Lung (tissue), 12 donors: ENCODE results near the gene PRPF6. TPM values are rescaled to one million over a fixed set of nuclear protein-coding genes. Genes with fewer than 3 reads are reported as not detected.

Experiments used
- ATAC-seq: fragments of 200-7000 bp; cut with Tn5 transposase; one replicate; pipeline ENCODE4 v1.9.1; 2020; ENCODE audit warnings: moderate number of reproducible peaks; ENCODE audit not compliant: insufficient read depth, low FRiP score
- DNase-seq, 3 donors: peaks; one replicate each; pipeline ENCODE4 v3.0.0-alpha.2; 2013 to 2017
- H3K27ac ChIP-seq, 2 donors: one replicate each; pipeline ENCODE4 v1.5.1; 2013; ENCODE audit warnings: mild to moderate bottlenecking in 2 of 2, moderate library complexity in 2 of 2, control low read depth in 1 of 2, inconsistent platforms in 1 of 2, low read depth in 1 of 2, low read length in 1 of 2
- H3K27me3 ChIP-seq, 3 donors: one replicate each; pipeline ENCODE4 v1.5.1; 2013; ENCODE audit warnings: low read length in 2 of 3; ENCODE audit not compliant: control insufficient read depth in 3 of 3, insufficient read depth in 3 of 3
- H3K36me3 ChIP-seq, 4 donors: one replicate each; pipeline ENCODE4 v1.5.1; 2013; ENCODE audit warnings: low read length in 4 of 4, mild to moderate bottlenecking in 1 of 4, moderate library complexity in 1 of 4; ENCODE audit not compliant: control insufficient read depth in 4 of 4, insufficient read depth in 4 of 4
- H3K4me1 ChIP-seq, 5 donors: one replicate each; pipeline ENCODE4 v1.5.1; 2013; ENCODE audit warnings: low read length in 5 of 5, mild to moderate bottlenecking in 2 of 5, moderate library complexity in 1 of 5; ENCODE audit not compliant: control insufficient read depth in 5 of 5, insufficient read depth in 5 of 5
- H3K4me3 ChIP-seq: one replicate; pipeline ENCODE4 v1.5.1; 2013; ENCODE audit warnings: mild to moderate bottlenecking, control low read depth, moderate library complexity
- H3K9ac ChIP-seq, 2 donors: one replicate each; pipeline ENCODE4 v1.5.1; 2013; ENCODE audit warnings: low read length in 2 of 2, control low read depth in 1 of 2; ENCODE audit not compliant: insufficient read depth in 1 of 2
- H3K9me3 ChIP-seq, 4 donors: one replicate each; pipeline ENCODE4 v1.5.1; 2013; ENCODE audit warnings: low read length in 3 of 4, mild to moderate bottlenecking in 1 of 4, moderate library complexity in 1 of 4; ENCODE audit not compliant: control insufficient read depth in 4 of 4, insufficient read depth in 3 of 4
- CTCF ChIP-seq: IDR thresholded peaks from 2 replicates; pipeline ENCODE4 v1.5.1; 2012; ENCODE audit warnings: mild to moderate bottlenecking; ENCODE audit errors: control extremely low read depth, extremely low read depth
- WGBS, 2 donors: extraction: QIAGEN DNeasy Blood & Tissue Kit; methylation state at CpG; one replicate each; pipeline ENCODE4 v1.1.7; 2013; 5-methylcytosine and 5-hydroxymethylcytosine counted together
- polyA plus RNA-seq, 2 donors: library from polyadenylated mRNA; stranded (reverse); fragments of 200-250 nt; gene quantifications; one replicate each; pipeline ENCODE4 v1.2.1, GENCODE V29; 2013
- total RNA-seq, 2 donors: library from RNA; depleted of rRNA in 1 of 2; stranded (reverse); fragments of >200 nt in 1 of 2; gene quantifications; one replicate each; pipeline ENCODE4 v1.2.1, GENCODE V29; 2014 to 2021
- donor health status: control.
- donor health status: control.
- donor health status: Bipolar disorder and iron deficiency.
- donor health status: healthy.
- donor health status: DM: yes; HTN: yes; CAD: no.

The PRPF6 gene
- total and polyA plus RNA-seq, 4 donors, result 43.6 to 65.0 (median 54.2) TPM

- Histone ChIP-seq H3K4me3 (no peak overlapping the region), H3K9me3 (peaks cover 0 to 3% (median 0%) of the 10 kb centered on the region in 4 donors), H3K36me3 (peaks cover 0 to 8% (median 1%) of the 10 kb centered on the region in 4 donors), H3K27me3 (peaks cover 0 to 28% (median 7%) of the 10 kb centered on the region in 3 donors), H3K27ac (peak overlapping the region; percentile 81 to 90), H3K9ac (no peak overlapping the region), H3K4me1 (peaks cover 0 to 60% (median 10%) of the 10 kb centered on the region in 5 donors)
- no peak for TF ChIP-seq CTCF
- peak in 2 of 3 donors; percentile 86 to 91 for DNase-seq
- 22 to 23% methylated on average over 14 to 16 of the region's 16 CpGs for WGBS, 2 donors
- ATAC-seq, result no peak
Measured at GRCh38 chr20:64049878-64050260, 68.9 kb downstream of the PRPF6 start.

- peaks cover 0 to 3% (median 0%) of the 10 kb centered on the region in 4 donors for H3K9me3 ChIP-seq
- TF ChIP-seq CTCF, result no peak
- H3K4me1 ChIP-seq, result peaks cover 0 to 63% (median 10%) of the 10 kb centered on the region in 5 donors
- peaks cover 0 to 24% (median 7%) of the 10 kb centered on the region in 3 donors for H3K27me3 ChIP-seq
- H3K27ac ChIP-seq, result peak overlapping the region; percentile 81 to 90
- H3K4me3 ChIP-seq, result no peak overlapping the region
- ATAC-seq (no peak), DNase-seq (no peak)
- no peak overlapping the region for H3K9ac ChIP-seq
- peaks cover 0 to 8% (median 1%) of the 10 kb centered on the region in 4 donors for H3K36me3 ChIP-seq
- WGBS, 2 donors, result 56 to 58% methylated on average over 23 of the region's 23 CpGs
Measured at GRCh38 chr20:64050261-64051032, 69.5 kb downstream of the PRPF6 start.

GRCh38 chr20:64051033-64051452, 70.1 kb downstream of the PRPF6 start:
- H3K36me3 ChIP-seq, result peaks cover 0 to 8% (median 1%) of the 10 kb centered on the region in 4 donors
- DNase-seq (no peak), ATAC-seq (no peak)
- peaks cover 0 to 69% (median 10%) of the 10 kb centered on the region in 5 donors for H3K4me1 ChIP-seq
- H3K9me3 ChIP-seq, result peaks cover 0 to 3% (median 0%) of the 10 kb centered on the region in 4 donors
- H3K27me3 ChIP-seq, result peaks cover 0 to 19% (median 7%) of the 10 kb centered on the region in 3 donors
- H3K9ac ChIP-seq, result no peak overlapping the region
- no peak for TF ChIP-seq CTCF
- peak overlapping the region; percentile 81 to 90 for H3K27ac ChIP-seq
- 60 to 67% methylated on average over 11 of the region's 11 CpGs for WGBS, 2 donors
- no peak overlapping the region for H3K4me3 ChIP-seq
